ENCODE measurements around the gene NCCRP1. TPM values are rescaled to one million over a fixed set of nuclear protein-coding genes. Genes with fewer than 3 reads are reported as not detected.

The NCCRP1 gene
- total RNA-seq, 4 donors from 2014 or later, result not detected

- Histone ChIP-seq H3K27me3 (no peaks in the 10 kb centered on the region), H3K4me1 (peaks cover 0 to 22% (median 0%) of the 10 kb centered on the region in 4 donors), H3K9me3 (no peaks in the 10 kb centered on the region), H3K36me3 (peaks cover 2 to 94% (median 10%) of the 10 kb centered on the region in 3 donors), H3K27ac (no peak overlapping the region), H3K4me3 (no peak overlapping the region)
- 92 to 94% methylated on average over 9 to 11 of the region's 11 CpGs for WGBS, 2 donors
- TF ChIP-seq EP300 (IDR thresholded peaks at IDR 0.05) (no peak), CTCF (IDR thresholded peaks at IDR 0.05) (no peak), POLR2A (IDR thresholded peaks at IDR 0.05) (no peak)
- DNase-seq (ENCODE audit: low spot score in 2 of 2), result no peak
Measured at GRCh38 chr19:39177736-39178135, 19.0 kb upstream of the NCCRP1 start.

GRCh38 chr19:39178296-39179006 lies 18.3 kb upstream of the NCCRP1 start:
- peak overlapping the region in 1 of 4 donors; percentile 58 for H3K27ac ChIP-seq
- peaks cover 0 to 22% (median 0%) of the 10 kb centered on the region in 4 donors for H3K4me1 ChIP-seq
- no peaks in the 10 kb centered on the region for H3K9me3 ChIP-seq
- WGBS, 2 donors, result 83% methylated on average over 25 to 29 of the region's 30 CpGs
- TF ChIP-seq CTCF (IDR thresholded peaks at IDR 0.05) (no peak), POLR2A (IDR thresholded peaks at IDR 0.05) (no peak), EP300 (IDR thresholded peaks at IDR 0.05) (no peak)
- no peak for DNase-seq (ENCODE audit: low spot score in 2 of 2)
- no peak overlapping the region for H3K4me3 ChIP-seq
- no peaks in the 10 kb centered on the region for H3K27me3 ChIP-seq
- H3K36me3 ChIP-seq, result peaks cover 2 to 87% (median 10%) of the 10 kb centered on the region in 3 donors

GRCh38 chr19:39179754-39180153 lies 17.0 kb upstream of the NCCRP1 start:
- H3K27ac ChIP-seq, result peak overlapping the region in 1 of 4 donors; percentile 58
- peaks cover 2 to 74% (median 10%) of the 10 kb centered on the region in 3 donors for H3K36me3 ChIP-seq
- peaks cover 0 to 22% (median 0%) of the 10 kb centered on the region in 4 donors for H3K4me1 ChIP-seq
- no peak for TF ChIP-seq EP300 (IDR thresholded peaks at IDR 0.05)
- no peak for TF ChIP-seq CTCF (IDR thresholded peaks at IDR 0.05)
- no peak for TF ChIP-seq POLR2A (IDR thresholded peaks at IDR 0.05)
- H3K9me3 ChIP-seq, result no peaks in the 10 kb centered on the region
- H3K4me3 ChIP-seq, result no peak overlapping the region
- no peak for DNase-seq (ENCODE audit: low spot score in 2 of 2)
- H3K27me3 ChIP-seq, result no peaks in the 10 kb centered on the region
- WGBS, 2 donors, result 77 to 84% methylated on average over 9 to 10 of the region's 10 CpGs

GRCh38 chr19:39180749-39181148 lies 16.0 kb upstream of the NCCRP1 start:
- no peak for DNase-seq (ENCODE audit: low spot score in 2 of 2)
- H3K36me3 ChIP-seq, result peaks cover 0 to 64% (median 10%) of the 10 kb centered on the region in 3 donors
- no peaks in the 10 kb centered on the region for H3K9me3 ChIP-seq
- no peak overlapping the region for H3K4me3 ChIP-seq
- H3K27ac ChIP-seq, result no peak overlapping the region
- H3K4me1 ChIP-seq, result peaks cover 0 to 22% (median 0%) of the 10 kb centered on the region in 4 donors
- TF ChIP-seq POLR2A (IDR thresholded peaks at IDR 0.05) (no peak), CTCF (IDR thresholded peaks at IDR 0.05) (no peak), EP300 (IDR thresholded peaks at IDR 0.05) (no peak)
- 83 to 89% methylated on average over 9 of the region's 9 CpGs for WGBS, 2 donors
- no peaks in the 10 kb centered on the region for H3K27me3 ChIP-seq

- TF ChIP-seq POLR2A (IDR thresholded peaks at IDR 0.05) (no peak), EP300 (IDR thresholded peaks at IDR 0.05) (no peak), CTCF (IDR thresholded peaks at IDR 0.05) (no peak)
- no peak for DNase-seq (ENCODE audit: low spot score in 2 of 2)
- H3K36me3 ChIP-seq, result peaks cover 0 to 55% (median 10%) of the 10 kb centered on the region in 3 donors
Measured at GRCh38 chr19:39181500-39182173, 15.1 kb upstream of the NCCRP1 start.

More at GRCh38 chr19:39181500-39182173, 15.1 kb upstream of the NCCRP1 start:
- H3K27me3 ChIP-seq, result no peaks in the 10 kb centered on the region
- H3K9me3 ChIP-seq, result no peaks in the 10 kb centered on the region
- H3K27ac ChIP-seq, result no peak overlapping the region
- peaks cover 0 to 22% (median 0%) of the 10 kb centered on the region in 4 donors for H3K4me1 ChIP-seq
- H3K4me3 ChIP-seq, result no peak overlapping the region
- WGBS, 2 donors, result 76 to 83% methylated on average over 21 of the region's 21 CpGs
